Activated naive CD8-positive, alpha-beta T cell treated with anti-CD3 and anti-CD28 coated beads, Interleukin-2, amount 50 U/mL, for 24 hours (primary cell): Measurements from ENCODE around the gene MRFAP1.

Experiments
- ATAC-seq: fragments of 150-1000 bp; cut with Tn5 transposase; one replicate; pipeline ENCODE4 v1.10.0; 2021
- DNase-seq: peaks from one replicate; pipeline ENCODE4 v3.0.0; 2021
- H3K27ac Mint-ChIP-seq: one replicate; pipeline ENCODE4 v1.8.0; 2021; ENCODE audit warnings: mild to moderate bottlenecking, mixed read lengths
- H3K27me3 Mint-ChIP-seq: one replicate; pipeline ENCODE4 v1.8.0; 2021; ENCODE audit warnings: mixed read lengths
- H3K36me3 Mint-ChIP-seq: one replicate; pipeline ENCODE4 v1.8.0; 2021; ENCODE audit warnings: low read depth, mixed read lengths
- H3K4me1 Mint-ChIP-seq: one replicate; pipeline ENCODE4 v1.8.0; 2021; ENCODE audit warnings: mixed read lengths
- H3K4me3 Mint-ChIP-seq: one replicate; pipeline ENCODE4 v1.8.0; 2021; ENCODE audit warnings: mild to moderate bottlenecking, moderate library complexity, mixed read lengths
- H3K9me3 Mint-ChIP-seq: one replicate; pipeline ENCODE4 v1.8.0; 2021; ENCODE audit warnings: mixed read lengths

The MRFAP1 gene

DNA sequence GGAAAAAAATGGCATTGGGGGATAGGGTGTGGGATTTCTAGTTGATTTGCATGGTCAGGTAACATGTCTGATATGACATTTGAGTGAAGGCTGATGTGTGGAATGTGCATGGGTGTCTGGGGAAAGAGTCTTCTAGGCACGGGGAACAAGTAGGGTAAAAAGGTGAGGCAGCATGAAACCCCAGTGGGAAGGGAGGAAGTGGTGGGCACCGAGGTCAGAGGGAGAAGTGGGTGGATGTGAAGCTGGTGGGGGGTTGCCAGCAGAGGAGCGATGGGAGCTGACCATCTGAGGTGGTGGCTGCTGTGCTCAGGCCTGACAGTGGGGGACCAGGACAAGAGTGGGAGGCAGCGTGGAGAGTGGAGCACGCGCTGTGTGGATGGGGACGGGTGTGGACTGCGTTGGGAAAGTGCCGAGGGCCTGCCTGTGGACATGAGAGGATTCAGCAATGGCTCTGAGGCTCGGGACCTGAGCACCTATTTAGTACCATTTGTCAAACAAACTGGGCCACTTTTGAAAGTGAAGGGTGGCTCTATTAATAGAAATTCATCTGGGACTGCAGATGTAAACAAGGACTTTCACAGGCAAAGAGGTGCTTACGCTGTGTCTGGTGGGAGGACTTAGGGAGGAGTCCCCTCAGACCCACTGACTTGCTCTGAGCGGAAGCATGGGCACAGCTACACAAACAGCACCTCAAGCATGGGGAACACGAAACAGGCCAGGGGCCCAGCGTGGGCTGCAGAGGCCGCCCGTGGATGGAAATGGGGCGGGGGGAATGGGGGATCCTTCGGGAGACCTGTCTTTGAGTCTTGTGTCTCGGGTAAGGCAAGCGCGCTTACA lies 36.5 kb downstream of the MRFAP1 start:
- no peak for ATAC-seq
- peaks cover 50% of the 10 kb centered on the region for H3K4me1 Mint-ChIP-seq
- no peaks in the 10 kb centered on the region for H3K9me3 Mint-ChIP-seq
- H3K27ac Mint-ChIP-seq, result peak overlapping the region; percentile 98
- DNase-seq, result no peak
- peak overlapping the region; percentile 92 for H3K4me3 Mint-ChIP-seq
- no peaks in the 10 kb centered on the region for H3K27me3 Mint-ChIP-seq
- H3K36me3 Mint-ChIP-seq, result peaks cover 60% of the 10 kb centered on the region

- ATAC-seq, result no peak
- no peak for DNase-seq
- no peak overlapping the region for H3K4me3 Mint-ChIP-seq
These were observed 40.0 kb downstream of the MRFAP1 start for GRCh38 chr4:6680372-6681034.

GRCh38 chr4:6681191-6681590 lies 40.7 kb downstream of the MRFAP1 start:
- Mint-ChIP-seq H3K4me1 (peaks cover 21% of the 10 kb centered on the region), H3K36me3 (peaks cover 42% of the 10 kb centered on the region), H3K27ac (no peak overlapping the region), H3K9me3 (no peaks in the 10 kb centered on the region), H3K4me3 (no peak overlapping the region), H3K27me3 (no peaks in the 10 kb centered on the region)
- DNase-seq (no peak), ATAC-seq (no peak)

More at GRCh38 chr4:6680372-6681034, 40.0 kb downstream of the MRFAP1 start:
- no peaks in the 10 kb centered on the region for H3K9me3 Mint-ChIP-seq
- H3K36me3 Mint-ChIP-seq, result peaks cover 49% of the 10 kb centered on the region
- no peaks in the 10 kb centered on the region for H3K27me3 Mint-ChIP-seq
- no peak overlapping the region for H3K27ac Mint-ChIP-seq
- H3K4me1 Mint-ChIP-seq, result peaks cover 28% of the 10 kb centered on the region

- H3K27ac Mint-ChIP-seq, result no peak overlapping the region
These were observed 42.5 kb downstream of the MRFAP1 start for GRCh38 chr4:6682862-6683590.

DNA sequence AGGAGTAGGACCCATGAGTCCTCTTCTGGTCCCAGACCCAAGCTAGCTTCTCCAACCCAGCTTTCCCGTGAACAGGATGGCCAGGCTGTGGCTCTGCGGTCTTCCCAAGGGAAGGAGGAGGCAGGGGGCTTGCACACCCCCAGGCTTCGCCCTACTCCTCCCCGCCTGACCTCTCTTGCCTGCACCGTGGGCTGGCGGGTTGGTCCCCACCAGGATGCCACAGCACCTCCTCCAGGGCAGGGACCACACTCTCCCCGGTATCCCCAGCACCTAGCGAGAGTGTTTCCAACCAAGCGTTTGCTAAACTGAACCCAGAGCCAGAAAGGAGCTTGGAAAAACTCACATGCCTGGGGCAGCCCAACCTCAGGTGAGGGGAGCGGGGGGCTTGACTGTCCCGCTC lies 44.2 kb downstream of the MRFAP1 start:
- no peak for DNase-seq
- H3K4me1 Mint-ChIP-seq, result peaks cover 23% of the 10 kb centered on the region
- H3K4me3 Mint-ChIP-seq, result no peak overlapping the region
- no peaks in the 10 kb centered on the region for H3K27me3 Mint-ChIP-seq
- peaks cover 12% of the 10 kb centered on the region for H3K36me3 Mint-ChIP-seq
- no peaks in the 10 kb centered on the region for H3K9me3 Mint-ChIP-seq
- ATAC-seq, result no peak
- no peak overlapping the region for H3K27ac Mint-ChIP-seq

More at GRCh38 chr4:6682862-6683590, 42.5 kb downstream of the MRFAP1 start:
- no peak overlapping the region for H3K4me3 Mint-ChIP-seq
- no peaks in the 10 kb centered on the region for H3K9me3 Mint-ChIP-seq
- ATAC-seq, result no peak
- peaks cover 25% of the 10 kb centered on the region for H3K36me3 Mint-ChIP-seq
- no peaks in the 10 kb centered on the region for H3K27me3 Mint-ChIP-seq
- H3K4me1 Mint-ChIP-seq, result peaks cover 10% of the 10 kb centered on the region
- no peak for DNase-seq

DNA sequence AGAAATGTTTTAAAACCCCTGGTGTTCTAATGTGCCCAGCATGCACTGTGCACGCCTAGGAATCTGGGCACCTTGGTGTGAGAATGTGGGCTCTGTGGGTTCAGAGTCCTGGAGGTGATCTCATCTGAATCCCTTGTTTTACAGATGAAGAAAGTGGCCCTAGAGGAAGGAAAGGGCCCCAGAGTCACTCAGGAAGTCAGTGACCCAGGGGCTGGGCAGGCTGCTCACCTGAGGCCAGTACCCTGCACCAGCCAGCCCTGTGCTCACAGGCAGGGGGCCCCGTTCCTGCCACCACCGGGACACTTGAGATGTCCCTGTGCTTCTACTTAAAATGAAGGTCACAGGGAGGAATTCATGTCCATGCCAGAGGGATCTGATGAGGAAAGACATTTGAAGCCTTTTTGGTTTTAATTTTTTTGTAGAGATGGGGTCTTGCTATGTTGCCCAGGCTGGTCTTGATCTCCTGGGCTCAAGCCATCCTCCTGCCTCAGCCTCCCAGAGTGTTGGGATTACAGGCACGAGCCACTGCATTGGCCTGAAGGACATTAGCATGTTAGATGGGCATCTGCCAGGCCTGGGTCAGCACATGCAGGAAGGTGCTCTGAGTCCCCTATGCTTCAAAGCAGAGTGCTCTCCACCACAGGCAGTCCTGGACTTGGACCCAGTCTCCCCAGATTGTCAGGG lies 45.8 kb downstream of the MRFAP1 start:
- H3K9me3 Mint-ChIP-seq, result no peaks in the 10 kb centered on the region
- peaks cover 3% of the 10 kb centered on the region for H3K36me3 Mint-ChIP-seq
- DNase-seq (no peak), ATAC-seq (no peak)
- peaks cover 39% of the 10 kb centered on the region for H3K4me1 Mint-ChIP-seq
- H3K27ac Mint-ChIP-seq, result no peak overlapping the region
- H3K4me3 Mint-ChIP-seq, result no peak overlapping the region
- H3K27me3 Mint-ChIP-seq, result no peaks in the 10 kb centered on the region

GRCh38 chr4:6687947-6688878 lies 47.7 kb downstream of the MRFAP1 start:
- Mint-ChIP-seq H3K9me3 (no peaks in the 10 kb centered on the region), H3K4me1 (peaks cover 50% of the 10 kb centered on the region), H3K27ac (peak overlapping the region; percentile 79), H3K36me3 (no peaks in the 10 kb centered on the region), H3K27me3 (no peaks in the 10 kb centered on the region), H3K4me3 (peak overlapping the region; percentile 59)
- DNase-seq, result no peak
- ATAC-seq, result no peak

DNA sequence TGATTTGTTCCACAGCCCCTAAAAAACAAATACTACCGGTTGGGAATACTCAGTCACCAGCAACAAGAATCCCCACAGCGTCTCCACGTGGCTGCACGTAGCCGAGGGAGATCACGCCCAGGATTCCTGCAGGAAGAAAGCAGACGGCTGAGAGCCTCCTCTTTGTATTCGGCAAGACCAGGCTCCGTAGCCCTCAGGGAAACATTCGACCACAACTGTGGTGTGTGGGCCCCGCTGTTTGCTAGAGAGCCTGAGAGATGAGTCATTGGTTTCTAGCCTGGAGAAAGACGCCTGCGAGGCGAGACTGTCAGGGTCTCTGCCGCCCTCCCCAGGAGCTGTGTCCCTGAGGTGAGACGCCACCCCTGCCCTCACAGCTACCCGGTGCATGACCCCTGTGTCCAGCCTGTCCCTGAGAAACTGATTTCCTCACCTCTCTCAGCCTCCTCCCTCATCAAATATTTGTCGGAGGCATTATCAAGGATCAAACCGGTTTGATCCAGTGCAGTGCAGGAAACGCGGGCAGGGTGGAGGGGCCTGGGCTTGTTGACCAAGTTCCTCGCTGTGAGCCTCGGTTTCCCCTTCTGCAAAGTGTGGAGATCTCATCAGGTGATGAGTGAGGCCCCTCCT lies 48.5 kb downstream of the MRFAP1 start:
- Mint-ChIP-seq H3K36me3 (no peaks in the 10 kb centered on the region), H3K27me3 (no peaks in the 10 kb centered on the region), H3K4me1 (peaks cover 57% of the 10 kb centered on the region), H3K27ac (peak overlapping the region; percentile 79), H3K9me3 (no peaks in the 10 kb centered on the region), H3K4me3 (peak overlapping the region; percentile 59)
- ATAC-seq (peak; percentile 95), DNase-seq (peak; percentile 76)

GRCh38 chr4:6689506-6689960 lies 49.0 kb downstream of the MRFAP1 start:
- DNase-seq, result no peak
- Mint-ChIP-seq H3K27ac (peak overlapping the region; percentile 79), H3K27me3 (no peaks in the 10 kb centered on the region), H3K4me3 (peak overlapping the region; percentile 59), H3K9me3 (no peaks in the 10 kb centered on the region), H3K36me3 (no peaks in the 10 kb centered on the region), H3K4me1 (peaks cover 59% of the 10 kb centered on the region)
- ATAC-seq, result no peak
